ENCODE measurements around the gene ZNF81. TPM values are rescaled to one million over a fixed set of nuclear protein-coding genes. Genes with fewer than 3 reads are reported as not detected.
"Not testable (repeated sequence)": the region's sequence is repeated elsewhere in the genome, so short reads cannot be mapped to it uniquely, and the experiment has no call there.

ZNF81 gene
- total RNA-seq, 1 donor from 2014 or later = 10.3 TPM

DNA sequence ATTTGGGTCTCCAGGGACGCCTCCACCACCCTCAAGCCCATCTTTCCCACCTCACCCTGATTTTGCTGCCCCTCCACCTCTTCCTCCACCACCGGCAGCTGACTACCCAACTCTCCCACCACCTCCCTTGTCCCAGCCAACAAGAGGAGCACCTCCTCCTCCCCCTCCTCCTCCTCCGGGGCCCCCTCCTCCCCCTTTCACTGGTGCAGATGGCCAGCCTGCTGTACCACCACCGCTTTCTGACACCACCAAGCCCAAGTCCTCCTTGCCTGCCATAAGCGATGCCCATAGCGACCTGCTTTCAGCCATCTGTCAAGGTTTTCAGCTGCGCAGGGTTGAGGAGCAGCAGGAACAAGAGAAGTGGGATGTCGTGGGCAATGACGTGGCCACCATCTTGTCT lies 32.4 kb upstream of the ZNF81 start:
- H3K27ac ChIP-seq = no peak overlapping the region
- H3K27me3 ChIP-seq (ENCODE audit: low read depth) = no peaks in the 10 kb centered on the region
- no peaks in the 10 kb centered on the region for H3K36me3 ChIP-seq
- intact Hi-C loops (cut with DNase I) = no loop called here
- DNase-seq = no peak
- no peak for ATAC-seq
- TF ChIP-seq, protein P1, sequence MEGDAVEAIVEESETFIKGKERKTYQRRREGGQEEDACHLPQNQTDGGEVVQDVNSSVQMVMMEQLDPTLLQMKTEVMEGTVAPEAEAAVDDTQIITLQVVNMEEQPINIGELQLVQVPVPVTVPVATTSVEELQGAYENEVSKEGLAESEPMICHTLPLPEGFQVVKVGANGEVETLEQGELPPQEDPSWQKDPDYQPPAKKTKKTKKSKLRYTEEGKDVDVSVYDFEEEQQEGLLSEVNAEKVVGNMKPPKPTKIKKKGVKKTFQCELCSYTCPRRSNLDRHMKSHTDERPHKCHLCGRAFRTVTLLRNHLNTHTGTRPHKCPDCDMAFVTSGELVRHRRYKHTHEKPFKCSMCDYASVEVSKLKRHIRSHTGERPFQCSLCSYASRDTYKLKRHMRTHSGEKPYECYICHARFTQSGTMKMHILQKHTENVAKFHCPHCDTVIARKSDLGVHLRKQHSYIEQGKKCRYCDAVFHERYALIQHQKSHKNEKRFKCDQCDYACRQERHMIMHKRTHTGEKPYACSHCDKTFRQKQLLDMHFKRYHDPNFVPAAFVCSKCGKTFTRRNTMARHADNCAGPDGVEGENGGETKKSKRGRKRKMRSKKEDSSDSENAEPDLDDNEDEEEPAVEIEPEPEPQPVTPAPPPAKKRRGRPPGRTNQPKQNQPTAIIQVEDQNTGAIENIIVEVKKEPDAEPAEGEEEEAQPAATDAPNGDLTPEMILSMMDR (IDR thresholded peaks at IDR 0.05) = no peak
- no peaks in the 10 kb centered on the region for H3K4me1 ChIP-seq
- no peak overlapping the region for H3K4me3 ChIP-seq
- no peaks in the 10 kb centered on the region for H3K9me3 ChIP-seq

DNA sequence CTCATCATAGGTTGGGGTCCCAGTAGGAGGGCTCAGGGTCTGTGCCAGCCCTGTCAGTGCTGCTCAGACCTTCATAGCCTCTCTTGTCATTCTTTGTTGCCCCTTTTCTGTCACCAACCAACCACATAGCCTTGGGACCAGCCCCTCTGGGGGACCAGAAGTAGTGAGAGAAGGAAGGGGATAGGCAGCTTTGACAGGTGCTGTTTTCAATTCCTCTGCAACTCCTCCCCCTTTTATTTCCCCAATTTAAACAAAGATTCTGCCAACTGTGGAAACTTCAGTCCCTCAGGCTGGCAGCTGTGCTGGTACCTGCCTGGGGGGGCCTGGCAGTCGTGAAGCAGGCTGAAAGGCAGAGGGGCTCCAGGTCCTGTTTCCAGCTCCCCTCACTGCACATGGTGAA lies 30.9 kb upstream of the ZNF81 start:
- H3K36me3 ChIP-seq; DNase-seq; H3K4me1 ChIP-seq; H3K4me3 ChIP-seq; ATAC-seq; intact Hi-C loops (cut with DNase I); H3K27ac ChIP-seq; H3K9me3 ChIP-seq; H3K27me3 ChIP-seq (ENCODE audit: low read depth): not testable (repeated sequence)

DNA sequence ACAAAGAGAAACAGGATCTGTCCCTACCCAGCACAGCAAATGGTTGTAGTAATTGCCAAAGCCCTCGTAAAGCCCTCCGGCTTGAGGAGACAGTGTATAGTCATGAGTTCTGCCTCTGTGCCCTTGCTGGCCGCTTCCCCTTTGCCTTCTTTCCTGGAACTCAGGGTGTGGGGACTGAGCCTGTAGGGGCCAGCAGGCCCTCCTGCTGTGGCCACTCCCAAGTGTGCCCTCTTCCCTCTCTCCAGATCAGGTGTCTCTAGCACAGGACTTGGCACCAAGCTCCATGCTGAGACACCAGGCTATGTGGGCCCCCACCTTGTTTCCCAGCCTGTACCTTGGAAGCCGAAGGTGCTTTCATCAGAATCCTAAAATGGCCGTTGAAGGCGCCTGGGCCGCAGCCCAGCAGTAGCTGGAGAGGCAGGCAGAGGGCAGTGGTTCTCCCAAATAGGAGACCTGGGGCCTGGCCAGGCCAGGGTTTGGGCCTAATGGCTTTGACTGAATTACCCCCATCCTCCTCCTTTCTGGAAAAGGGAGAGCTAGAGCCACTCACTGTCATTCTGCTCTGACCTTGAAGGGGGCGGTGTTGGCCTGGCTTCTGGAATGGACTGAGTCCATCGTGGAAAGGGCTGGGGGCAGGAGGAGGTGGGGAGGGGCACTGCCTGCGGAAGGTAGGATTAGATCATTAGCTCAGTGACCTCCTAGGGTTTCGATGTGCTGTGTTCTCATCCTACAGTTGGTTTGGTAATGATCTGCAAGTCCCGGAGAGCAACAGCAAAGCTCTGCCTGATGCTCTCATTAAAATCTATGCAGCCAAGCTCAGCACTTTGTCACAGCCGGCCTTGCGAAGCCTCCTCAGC lies 30.1 kb upstream of the ZNF81 start:
- intact Hi-C loops (cut with DNase I); H3K27ac ChIP-seq; DNase-seq; ATAC-seq; H3K4me1 ChIP-seq; H3K36me3 ChIP-seq; H3K9me3 ChIP-seq; H3K4me3 ChIP-seq; H3K27me3 ChIP-seq (ENCODE audit: low read depth): not testable (repeated sequence)

DNA sequence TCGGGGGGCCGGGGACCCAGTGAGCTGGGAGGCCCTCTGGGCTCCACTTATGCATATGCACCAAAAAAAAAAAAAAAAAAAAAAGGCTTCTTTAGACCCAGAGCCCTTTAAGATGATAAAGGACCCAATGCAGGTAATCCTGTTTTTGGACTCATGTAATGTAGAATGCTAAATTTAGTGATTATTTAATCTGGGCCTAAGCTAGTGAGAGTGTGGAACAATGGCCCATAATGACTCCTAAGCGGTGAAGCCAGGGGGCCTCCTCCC lies 29.5 kb upstream of the ZNF81 start:
- H3K36me3 ChIP-seq; H3K27me3 ChIP-seq (ENCODE audit: low read depth); H3K4me3 ChIP-seq; H3K27ac ChIP-seq; intact Hi-C loops (cut with DNase I); DNase-seq; H3K4me1 ChIP-seq; ATAC-seq; H3K9me3 ChIP-seq: not testable (repeated sequence)

DNA sequence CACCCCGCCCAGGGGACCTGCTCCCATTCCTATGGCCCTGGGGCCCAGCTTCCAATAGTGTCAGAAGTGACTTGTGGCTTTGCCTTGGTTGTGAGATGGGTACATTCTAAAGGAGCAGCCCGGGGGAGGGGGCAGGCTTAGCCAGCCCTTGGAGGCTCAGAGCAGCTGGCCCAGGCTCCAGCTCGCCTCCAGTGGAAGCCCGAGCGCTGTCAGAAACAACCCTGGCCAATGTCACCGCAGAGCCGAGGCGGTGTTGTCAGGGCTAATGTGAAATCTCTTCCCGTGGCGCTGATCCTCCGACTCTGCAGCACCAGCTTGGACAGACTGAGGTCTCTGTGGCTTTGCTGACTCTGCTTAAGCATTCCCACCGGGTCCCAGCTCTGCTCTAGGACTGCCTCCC lies 29.2 kb upstream of the ZNF81 start:
- no peak overlapping the region for H3K4me3 ChIP-seq
- no peaks in the 10 kb centered on the region for H3K9me3 ChIP-seq
- TF ChIP-seq, protein P1 (IDR thresholded peaks at IDR 0.05) = no peak
- H3K36me3 ChIP-seq = no peaks in the 10 kb centered on the region
- no peak overlapping the region for H3K27ac ChIP-seq
- H3K27me3 ChIP-seq (ENCODE audit: low read depth) = no peaks in the 10 kb centered on the region
- H3K4me1 ChIP-seq = no peaks in the 10 kb centered on the region
- ATAC-seq (no peak), DNase-seq (no peak)
- intact Hi-C loops (cut with DNase I) = no loop called here

DNA sequence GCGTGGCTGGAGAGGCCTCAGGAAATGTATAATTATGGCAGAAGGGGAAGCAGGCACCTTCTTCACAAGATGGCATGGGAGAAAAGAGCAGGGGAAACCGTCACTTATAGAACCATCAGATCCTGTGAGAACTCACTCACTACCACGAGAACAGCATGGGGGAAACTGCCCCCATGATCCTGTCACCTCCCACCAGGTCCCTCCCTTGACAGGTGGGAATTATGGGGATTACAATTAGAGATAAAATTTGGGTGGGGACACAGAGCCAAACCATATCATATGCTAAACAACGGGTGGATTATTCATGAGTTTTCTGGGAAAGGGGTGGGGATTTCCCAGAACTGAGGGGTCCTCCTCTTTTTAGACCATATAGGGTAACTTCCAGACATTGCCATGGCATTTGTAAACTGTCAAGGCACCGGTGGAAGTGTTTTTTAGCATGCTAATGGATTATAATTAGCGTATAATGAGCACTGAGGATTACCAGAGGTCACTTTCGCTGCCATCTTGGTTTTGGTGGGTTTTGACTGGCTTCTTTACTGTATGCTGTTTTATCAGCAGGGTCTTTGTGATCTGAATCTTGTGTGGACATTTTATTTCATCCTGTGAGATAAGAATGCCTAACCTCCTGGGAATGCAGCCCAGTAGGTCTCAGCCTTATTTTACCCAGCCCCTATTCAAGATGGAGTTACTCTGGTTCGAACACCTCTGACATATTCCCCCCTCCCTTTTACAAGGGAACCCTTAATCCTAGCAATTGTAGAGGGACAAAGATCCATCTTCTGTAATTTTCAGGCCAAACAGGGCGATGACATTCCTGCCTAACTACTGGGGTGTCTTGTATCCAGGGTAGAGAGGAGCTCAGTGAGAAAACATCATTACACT lies 27.6 kb upstream of the ZNF81 start:
- TF ChIP-seq, protein P1 (IDR thresholded peaks at IDR 0.05) = no peak
- intact Hi-C loops (cut with DNase I) = no loop called here
- H3K27me3 ChIP-seq (ENCODE audit: low read depth) = no peaks in the 10 kb centered on the region
- DNase-seq (no peak), ATAC-seq (no peak)
- no peaks in the 10 kb centered on the region for H3K4me1 ChIP-seq
- no peaks in the 10 kb centered on the region for H3K9me3 ChIP-seq
- no peak overlapping the region for H3K27ac ChIP-seq
- no peak overlapping the region for H3K4me3 ChIP-seq
- no peaks in the 10 kb centered on the region for H3K36me3 ChIP-seq

DNA sequence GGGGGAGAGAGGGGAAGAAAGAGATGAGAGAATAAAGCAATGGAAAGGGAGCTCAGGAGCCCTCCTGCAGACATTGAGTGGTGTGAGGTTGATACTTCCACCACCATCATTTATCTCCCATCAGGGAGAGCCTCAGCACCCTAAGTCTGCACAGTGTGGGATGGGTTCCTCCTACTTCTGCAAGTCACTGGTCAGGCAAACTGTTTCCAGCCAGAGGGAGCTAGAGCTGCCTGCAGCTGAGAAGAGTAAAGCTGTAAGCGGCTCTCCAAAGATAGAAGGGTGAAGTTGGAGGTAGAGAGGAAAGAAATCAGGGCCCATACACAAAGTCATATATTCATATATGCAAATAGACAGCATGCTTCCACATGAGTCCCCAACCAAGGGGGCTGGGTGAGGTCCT lies 21.9 kb upstream of the ZNF81 start:
- TF ChIP-seq, protein P1 (IDR thresholded peaks at IDR 0.05) = no peak
- intact Hi-C loops (cut with DNase I) = no loop called here
- H3K9me3 ChIP-seq = no peaks in the 10 kb centered on the region
- ATAC-seq (no peak), DNase-seq (no peak)
- H3K27me3 ChIP-seq (ENCODE audit: low read depth) = no peaks in the 10 kb centered on the region
- no peak overlapping the region for H3K4me3 ChIP-seq
- H3K4me1 ChIP-seq = no peaks in the 10 kb centered on the region
- no peak overlapping the region for H3K27ac ChIP-seq
- H3K36me3 ChIP-seq = no peaks in the 10 kb centered on the region
